ENCODE results near the gene KIAA1671. TPM values are rescaled to one million over a fixed set of nuclear protein-coding genes. Genes with fewer than 3 reads are reported as not detected.

The KIAA1671 gene
- total RNA-seq, 2 experiments from 2014 or later, result 35.0 to 35.5 TPM

DNA sequence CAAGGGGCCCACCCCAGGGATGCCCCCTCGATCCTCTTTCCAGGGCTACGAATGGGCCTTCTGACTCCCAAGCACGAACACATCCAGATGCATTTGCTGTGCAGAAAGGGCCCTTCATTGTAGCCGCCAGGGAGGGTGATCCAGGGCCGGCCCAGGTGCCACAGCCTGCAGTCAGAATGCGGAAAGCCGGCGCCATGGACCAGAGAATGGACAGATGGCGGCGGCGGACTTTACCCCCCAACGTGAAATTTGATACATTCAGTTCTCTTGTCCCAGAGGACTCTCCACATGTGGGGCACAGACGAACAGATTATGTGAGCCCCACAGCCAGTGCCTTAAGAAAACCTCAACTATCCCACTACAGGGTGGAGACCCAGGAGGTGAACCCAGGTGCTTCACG, 87.2 kb downstream of the KIAA1671 start:
- no peak for DNase-seq
- no peak overlapping the region for H3K27ac Mint-ChIP-seq
- no peak overlapping the region for H3K4me3 Mint-ChIP-seq
- peaks cover 37% of the 10 kb centered on the region for H3K36me3 Mint-ChIP-seq (ENCODE audit: low read depth)
- CTCF ChIA-PET, result no interaction called here
- H3K4me1 Mint-ChIP-seq, result peaks cover 5% of the 10 kb centered on the region
- no peaks in the 10 kb centered on the region for H3K27me3 Mint-ChIP-seq
- POLR2A ChIA-PET, result no interaction called here
- H3K9me3 Mint-ChIP-seq, result no peaks in the 10 kb centered on the region

DNA sequence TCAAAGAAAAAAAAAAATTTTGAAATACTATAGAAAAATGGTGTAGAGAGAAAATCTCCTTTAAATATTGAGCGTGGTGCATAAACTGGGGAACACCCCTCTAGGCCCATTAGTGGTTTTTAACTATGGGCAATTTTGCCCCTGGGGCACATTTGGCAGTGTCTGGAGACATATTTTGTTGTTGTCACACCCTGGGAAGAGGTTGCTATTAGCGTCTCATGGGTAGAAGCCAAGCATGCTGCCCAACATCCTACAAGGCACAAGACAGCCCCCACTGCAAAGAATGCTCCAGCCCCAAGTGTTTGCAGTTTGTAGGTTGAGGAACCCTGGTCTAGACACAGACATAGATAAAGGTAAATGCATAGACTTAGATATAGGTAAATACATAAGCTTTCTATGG, 92.6 kb downstream of the KIAA1671 start:
- DNase-seq, result no peak
- ChIA-PET POLR2A (interaction anchor here (1.0 kb wide), 1 partner anchor 10 kb away, joined by 4 read pairs; no protein-coding TSS in a partner anchor), CTCF (no interaction called here)
- H3K27me3 Mint-ChIP-seq, result peaks cover 3% of the 10 kb centered on the region
- no peaks in the 10 kb centered on the region for H3K9me3 Mint-ChIP-seq
- peaks cover 35% of the 10 kb centered on the region for H3K36me3 Mint-ChIP-seq (ENCODE audit: low read depth)
- H3K4me3 Mint-ChIP-seq, result no peak overlapping the region
- H3K27ac Mint-ChIP-seq, result no peak overlapping the region
- peaks cover 17% of the 10 kb centered on the region for H3K4me1 Mint-ChIP-seq

GRCh38 chr22:25048071-25048470, 95.6 kb downstream of the KIAA1671 start:
- peaks cover 3% of the 10 kb centered on the region for H3K27me3 Mint-ChIP-seq
- no peak overlapping the region for H3K4me3 Mint-ChIP-seq
- H3K27ac Mint-ChIP-seq, result no peak overlapping the region
- no peak for DNase-seq
- peaks cover 44% of the 10 kb centered on the region for H3K36me3 Mint-ChIP-seq (ENCODE audit: low read depth)
- CTCF ChIA-PET, result interaction anchor here (0.7 to 8.0 kb wide), 17 partner anchors 12 to 109 kb away, joined by 3 to 95 read pairs (median 5); partner anchors contain the start of genes KIAA1671 and LHFPL7
- H3K4me1 Mint-ChIP-seq, result peaks cover 17% of the 10 kb centered on the region
- H3K9me3 Mint-ChIP-seq, result peaks cover 14% of the 10 kb centered on the region
- POLR2A ChIA-PET, result interaction anchor here (0.8 to 2.0 kb wide), 4 partner anchors 24 to 111 kb away, joined by 3 to 14 read pairs (median 6); partner anchors contain the start of gene KIAA1671

DNA sequence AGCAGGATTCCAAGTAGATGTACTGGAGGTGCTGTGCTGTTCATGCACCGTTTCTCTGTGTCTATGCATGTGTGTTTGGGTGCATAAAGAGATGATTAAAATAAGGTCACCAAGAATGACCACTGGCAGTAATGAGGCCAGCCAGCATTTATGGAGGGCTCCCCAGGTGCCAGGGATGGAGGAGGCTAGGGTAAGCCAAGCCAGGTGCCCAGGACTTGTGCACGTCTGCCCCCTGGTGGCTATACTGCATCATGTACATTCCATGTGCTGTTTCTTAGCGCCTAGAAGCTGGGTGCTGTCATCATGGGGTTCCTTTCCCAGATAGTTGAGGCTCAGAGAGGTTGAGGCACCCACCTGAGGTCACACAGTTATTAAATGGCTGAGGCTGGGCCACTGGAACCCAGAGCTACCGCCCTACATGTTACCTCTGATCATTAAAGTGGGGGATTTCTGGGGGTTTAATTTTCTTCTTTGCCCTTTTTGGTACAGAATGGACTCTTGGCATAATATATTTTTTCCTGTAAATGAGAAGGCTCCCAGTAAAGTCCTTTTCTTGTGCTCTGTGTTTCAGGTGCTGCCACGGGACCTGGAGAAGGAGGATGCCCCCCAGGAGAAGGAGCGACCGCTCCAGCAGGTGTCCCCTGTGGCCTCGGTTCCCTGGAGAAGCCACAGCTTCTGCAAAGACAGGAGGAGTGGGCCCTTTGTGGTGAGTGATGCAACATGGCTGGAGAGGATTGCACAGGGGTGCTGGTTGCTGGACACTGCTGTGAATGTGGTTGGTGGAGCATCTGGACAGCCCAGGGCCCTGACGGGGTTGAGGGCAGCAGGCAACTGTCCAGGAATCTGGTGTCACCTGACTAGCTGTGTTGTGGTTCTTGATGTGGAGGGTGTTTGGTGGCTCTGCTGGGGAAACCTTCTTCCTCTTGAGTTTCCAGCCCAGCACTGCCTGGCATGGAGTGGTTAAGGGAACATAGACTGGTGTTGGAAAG, 96.4 kb downstream of the KIAA1671 start:
- ChIA-PET POLR2A (interaction anchor here (0.9 to 2.0 kb wide), 7 partner anchors 8 to 111 kb away, joined by 3 to 14 read pairs (median 4); partner anchors contain the start of gene KIAA1671), CTCF (interaction anchor here (0.6 to 8.0 kb wide), 24 partner anchors 9 to 280 kb away, joined by 3 to 95 read pairs (median 4); partner anchors contain the start of genes KIAA1671 and LHFPL7)
- peaks cover 14% of the 10 kb centered on the region for H3K9me3 Mint-ChIP-seq

DNA sequence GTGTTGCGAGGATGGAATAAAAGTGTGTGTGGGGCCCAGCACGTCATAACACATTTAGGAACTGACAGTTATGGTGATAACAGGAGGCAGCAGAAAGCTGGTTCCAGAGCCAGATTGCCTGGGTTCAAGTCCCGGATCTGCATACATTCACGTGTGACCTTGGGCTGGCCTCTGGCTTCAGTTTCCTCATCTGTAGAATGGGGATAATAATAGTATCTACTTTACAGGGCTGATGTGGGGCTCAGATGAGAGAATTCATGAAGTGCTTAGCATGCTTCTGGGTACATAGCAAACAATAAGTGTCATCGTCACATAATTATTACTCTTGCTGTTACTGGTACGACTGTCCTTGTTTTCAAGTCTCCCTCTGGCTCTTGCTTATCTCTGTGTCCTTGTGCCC, 97.3 kb downstream of the KIAA1671 start:
- Mint-ChIP-seq H3K27me3 (peaks cover 3% of the 10 kb centered on the region), H3K9me3 (peaks cover 14% of the 10 kb centered on the region), H3K4me1 (peaks cover 27% of the 10 kb centered on the region), H3K4me3 (no peak overlapping the region), H3K27ac (no peak overlapping the region), H3K36me3 (ENCODE audit: low read depth) (peaks cover 46% of the 10 kb centered on the region)
- CTCF ChIA-PET, result interaction anchor here (1.1 to 8.0 kb wide), 12 partner anchors 8 to 199 kb away, joined by 3 to 95 read pairs (median 6); partner anchors contain the start of genes KIAA1671 and LHFPL7
- POLR2A ChIA-PET, result interaction anchor here (0.9 to 1.6 kb wide), 3 partner anchors 8 to 99 kb away, joined by 3 to 4 read pairs (median 3); no protein-coding TSS in a partner anchor
- DNase-seq, result no peak

More for the DNA sequence above, 96.4 kb downstream of the KIAA1671 start:
- Mint-ChIP-seq H3K4me3 (no peak overlapping the region), H3K4me1 (peaks cover 20% of the 10 kb centered on the region), H3K36me3 (ENCODE audit: low read depth) (peaks cover 45% of the 10 kb centered on the region), H3K27me3 (peaks cover 3% of the 10 kb centered on the region), H3K27ac (no peak overlapping the region)
- peak; percentile 82 for DNase-seq

DNA sequence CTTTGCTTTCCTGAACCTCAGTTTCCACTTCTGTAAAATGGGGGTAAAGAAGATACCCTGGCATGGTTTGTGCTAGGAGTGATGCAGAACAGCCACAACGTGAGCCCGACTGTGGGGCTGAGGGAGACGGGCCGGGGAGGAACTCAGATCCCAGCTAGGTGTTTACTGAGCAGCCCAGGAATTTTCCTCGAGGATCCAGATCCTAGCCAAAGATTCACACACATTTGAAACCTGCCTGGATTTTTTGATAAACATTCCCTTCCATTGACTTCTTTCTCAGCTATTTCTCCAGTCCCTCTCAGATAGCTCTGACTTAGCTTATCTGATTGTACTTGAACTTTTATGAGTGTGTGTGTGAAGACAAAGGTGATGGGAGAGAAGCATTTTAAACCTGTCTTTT, 98.0 kb downstream of the KIAA1671 start:
- no peak overlapping the region for H3K4me3 Mint-ChIP-seq
- no peak for DNase-seq
- peaks cover 14% of the 10 kb centered on the region for H3K9me3 Mint-ChIP-seq
- CTCF ChIA-PET, result interaction anchor here (0.7 to 8.0 kb wide), 11 partner anchors 18 to 112 kb away, joined by 3 to 95 read pairs (median 4); partner anchors contain the start of genes KIAA1671 and LHFPL7
- POLR2A ChIA-PET, result no interaction called here
- peaks cover 34% of the 10 kb centered on the region for H3K4me1 Mint-ChIP-seq
- H3K36me3 Mint-ChIP-seq (ENCODE audit: low read depth), result peaks cover 46% of the 10 kb centered on the region
- H3K27me3 Mint-ChIP-seq, result peaks cover 3% of the 10 kb centered on the region
- no peak overlapping the region for H3K27ac Mint-ChIP-seq

GRCh38 chr22:25051073-25051472, 98.6 kb downstream of the KIAA1671 start:
- ChIA-PET CTCF (interaction anchor here (0.7 to 8.0 kb wide), 10 partner anchors 17 to 112 kb away, joined by 3 to 95 read pairs (median 4); partner anchors contain the start of genes KIAA1671 and LHFPL7), POLR2A (no interaction called here)
- no peak for DNase-seq
- H3K4me1 Mint-ChIP-seq, result peaks cover 35% of the 10 kb centered on the region
- H3K27ac Mint-ChIP-seq, result no peak overlapping the region
- H3K36me3 Mint-ChIP-seq (ENCODE audit: low read depth), result peaks cover 46% of the 10 kb centered on the region
- H3K4me3 Mint-ChIP-seq, result no peak overlapping the region
- H3K27me3 Mint-ChIP-seq, result peaks cover 3% of the 10 kb centered on the region
- H3K9me3 Mint-ChIP-seq, result peaks cover 14% of the 10 kb centered on the region

DNA sequence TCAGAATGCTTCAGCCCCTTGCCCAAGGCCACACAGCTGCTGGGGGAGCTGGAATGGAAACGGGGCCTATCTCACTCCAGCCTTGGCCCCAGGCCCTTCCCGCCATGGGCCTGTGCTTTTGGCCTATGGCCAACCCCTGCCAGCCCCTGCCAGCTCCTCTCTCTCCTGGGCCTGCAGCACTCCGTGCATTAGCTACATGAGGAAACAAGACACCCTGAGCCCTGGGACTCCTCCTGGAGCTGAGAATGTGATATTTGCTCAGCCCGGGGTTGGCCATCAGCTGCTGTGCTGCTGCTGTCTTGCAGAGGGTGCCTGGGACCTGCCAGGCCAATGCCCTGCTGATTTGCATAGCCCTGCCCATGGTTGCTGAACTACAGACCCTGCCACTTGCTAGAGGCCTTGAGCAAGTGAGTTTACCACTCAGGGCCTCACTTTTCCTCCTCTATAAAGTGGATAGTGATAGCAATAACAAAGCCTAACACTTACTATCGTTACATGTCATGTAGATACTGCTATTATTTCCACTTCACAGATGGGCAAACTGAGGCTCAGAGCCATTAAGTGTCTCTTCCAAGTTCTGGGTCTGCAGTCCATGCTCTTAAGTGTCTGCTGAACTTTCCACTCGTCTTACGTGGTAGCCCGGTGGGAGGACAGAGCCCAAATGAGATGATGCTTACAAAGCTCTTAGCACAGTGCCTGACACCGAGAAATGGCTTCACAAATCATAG, 99.6 kb downstream of the KIAA1671 start:
- ChIA-PET CTCF (interaction anchor here (0.6 to 8.0 kb wide), 2 partner anchors 93 to 99 kb away, joined by 3 to 95 read pairs; partner anchors contain the start of gene KIAA1671), POLR2A (no interaction called here)
- Mint-ChIP-seq H3K9me3 (peaks cover 14% of the 10 kb centered on the region), H3K4me1 (peaks cover 42% of the 10 kb centered on the region), H3K27ac (no peak overlapping the region), H3K36me3 (ENCODE audit: low read depth) (peaks cover 46% of the 10 kb centered on the region), H3K4me3 (no peak overlapping the region), H3K27me3 (peaks cover 3% of the 10 kb centered on the region)
- DNase-seq, result no peak

DNA sequence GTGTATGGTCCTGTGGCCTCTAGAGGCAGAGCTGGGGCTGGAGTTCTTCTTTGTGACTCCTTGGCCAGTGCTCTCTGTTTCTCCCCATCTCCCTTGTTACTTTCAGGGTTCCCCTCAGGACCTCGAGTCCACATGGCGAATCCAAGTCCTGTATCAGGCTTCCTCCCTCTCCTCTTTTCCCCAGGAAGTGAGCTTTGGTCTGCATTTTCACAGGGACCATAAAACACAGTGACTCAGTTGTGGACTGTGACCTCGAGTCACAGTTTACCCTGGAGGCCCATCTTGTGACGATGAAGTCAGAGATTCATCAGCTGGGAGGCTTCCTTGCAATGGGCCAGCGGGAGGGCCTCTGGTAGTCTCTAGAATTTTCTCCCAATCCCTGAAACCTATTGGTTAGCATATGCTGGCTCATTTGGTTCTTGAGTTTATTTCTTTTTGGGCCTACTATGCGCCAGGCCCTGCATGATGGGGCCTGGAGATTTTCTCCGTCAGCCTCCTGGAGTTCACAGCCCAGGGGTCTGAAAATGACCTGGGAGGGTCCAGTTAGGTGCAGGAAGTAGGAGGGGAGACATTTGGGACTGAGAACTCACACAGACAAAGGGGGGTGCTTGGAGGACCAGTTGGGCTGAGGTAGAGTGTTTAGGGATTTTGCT, 100.8 kb downstream of the KIAA1671 start:
- Mint-ChIP-seq H3K4me1 (peaks cover 40% of the 10 kb centered on the region), H3K27me3 (no peaks in the 10 kb centered on the region), H3K27ac (no peak overlapping the region), H3K36me3 (ENCODE audit: low read depth) (peaks cover 46% of the 10 kb centered on the region), H3K9me3 (peaks cover 14% of the 10 kb centered on the region), H3K4me3 (no peak overlapping the region)
- ChIA-PET CTCF (interaction anchor here (0.8 to 8.0 kb wide), 4 partner anchors 32 to 204 kb away, joined by 3 to 95 read pairs (median 24); partner anchors contain the start of gene KIAA1671), POLR2A (no interaction called here)
- DNase-seq, result no peak

DNA sequence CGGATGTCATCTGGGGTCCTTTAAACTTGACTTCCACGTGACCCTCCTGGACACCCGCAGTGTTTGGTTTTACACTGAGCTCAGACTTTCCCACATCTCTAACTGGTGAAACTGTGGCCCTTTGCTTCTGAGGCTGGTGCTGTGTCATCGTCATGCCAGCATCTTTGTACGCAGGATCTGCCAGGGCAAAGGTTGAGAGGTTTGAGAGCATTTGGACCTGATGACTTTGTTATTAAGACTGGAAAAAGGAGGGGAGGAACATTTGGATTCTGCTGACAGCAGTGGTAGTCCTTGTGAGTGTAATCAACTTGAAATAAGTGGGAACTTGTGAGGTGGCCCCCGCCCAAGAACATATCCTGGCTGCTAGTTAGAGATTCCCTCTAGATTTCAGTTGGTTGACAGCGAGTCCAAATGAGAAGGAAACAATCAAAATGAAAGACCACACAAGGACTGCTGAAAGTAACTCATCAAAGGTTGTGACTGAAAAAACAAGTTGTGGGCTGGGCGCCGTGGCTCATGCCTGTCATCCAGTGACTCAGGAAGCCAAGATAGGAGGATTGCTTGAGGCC, 102.5 kb downstream of the KIAA1671 start:
- POLR2A ChIA-PET, result interaction anchor here (0.7 to 1.9 kb wide), 3 partner anchors 14 to 92 kb away, joined by 3 to 9 read pairs (median 3); no protein-coding TSS in a partner anchor
- Mint-ChIP-seq H3K27ac (peak overlapping the region; percentile 76), H3K9me3 (peaks cover 14% of the 10 kb centered on the region), H3K36me3 (ENCODE audit: low read depth) (peaks cover 32% of the 10 kb centered on the region), H3K4me3 (no peak overlapping the region), H3K4me1 (peaks cover 38% of the 10 kb centered on the region), H3K27me3 (no peaks in the 10 kb centered on the region)
- CTCF ChIA-PET, result interaction anchor here (0.9 to 8.0 kb wide), 7 partner anchors 12 to 205 kb away, joined by 3 to 95 read pairs (median 3); partner anchors contain the start of gene KIAA1671
- DNase-seq, result peak; percentile 59

DNA sequence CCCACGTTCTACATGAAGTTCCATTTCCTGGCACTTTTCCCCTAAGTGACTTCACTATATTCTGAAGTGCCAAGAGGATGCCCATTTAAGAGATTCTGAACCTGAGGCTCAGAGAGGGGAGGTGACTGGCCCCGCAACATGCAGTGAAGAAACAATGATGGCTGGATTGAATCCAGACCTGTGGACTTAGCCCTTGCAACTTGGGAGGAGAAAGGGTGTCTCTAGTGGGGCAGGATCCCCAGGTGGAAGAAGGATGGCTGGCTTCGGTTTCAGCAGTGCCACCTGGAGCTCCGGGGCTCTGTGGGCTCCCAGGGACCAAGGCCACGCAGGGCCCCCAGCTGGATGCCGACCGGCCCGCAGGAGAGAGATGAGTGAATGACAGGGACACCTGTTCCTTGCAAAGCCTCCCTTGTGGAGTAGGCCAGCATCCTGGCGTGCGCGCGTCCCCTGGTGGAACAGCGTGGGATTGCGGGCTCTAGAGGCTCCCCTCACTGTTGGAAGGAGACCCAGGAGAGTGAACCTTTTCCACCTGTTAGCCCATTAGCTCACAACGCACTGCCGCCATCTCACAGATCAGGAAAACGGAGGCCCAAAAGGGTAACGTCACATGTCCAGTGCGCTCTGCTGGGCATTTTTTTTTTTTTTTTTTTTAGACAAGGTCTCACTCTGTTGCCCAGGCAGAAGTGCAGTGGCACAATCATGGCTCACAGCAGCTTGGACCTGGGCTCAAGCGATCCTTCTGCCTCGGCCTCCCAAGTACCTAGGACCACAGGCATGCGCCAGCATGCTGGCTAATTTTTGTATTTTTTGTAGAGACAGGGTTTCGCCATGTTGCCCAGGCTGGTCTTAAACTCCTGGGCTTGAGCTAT, 104.7 kb downstream of the KIAA1671 start:
- no peaks in the 10 kb centered on the region for H3K9me3 Mint-ChIP-seq
- no peak overlapping the region for H3K4me3 Mint-ChIP-seq
- peaks cover 57% of the 10 kb centered on the region for H3K4me1 Mint-ChIP-seq
- ChIA-PET POLR2A (interaction anchor here (0.8 to 2.0 kb wide), 4 partner anchors 8 to 104 kb away, joined by 3 to 5 read pairs (median 4); no protein-coding TSS in a partner anchor), CTCF (interaction anchor here (0.6 to 5.5 kb wide), 14 partner anchors 8 to 456 kb away, joined by 3 to 46 read pairs (median 5); partner anchors contain the start of gene KIAA1671)
- no peaks in the 10 kb centered on the region for H3K27me3 Mint-ChIP-seq
- no peak overlapping the region for H3K27ac Mint-ChIP-seq
- peak; percentile 82 for DNase-seq
- peaks cover 13% of the 10 kb centered on the region for H3K36me3 Mint-ChIP-seq (ENCODE audit: low read depth)
